IMR-90 (cell line): Measurements from ENCODE around the gene VDR. TPM values are rescaled to one million over a fixed set of nuclear protein-coding genes. Genes with fewer than 3 reads are reported as not detected.

Experiments
- ATAC-seq: fragments of 200-7000 bp; cut with Tn5 transposase; 2 replicates; pipeline ENCODE4 v1.9.1; 2020; ENCODE audit warnings: low read depth, mild to moderate bottlenecking, moderate library complexity
- BruUV-seq: library from RNA; stranded (reverse); fragments of 400-500 nt; replicated peaks from 2 replicates; lab custom pipeline; 2021; lab: Mats Ljungman, UMichigan
- CTCF ChIA-PET: fragments of 300-600 bp; formaldehyde crosslinking; extraction: SDS; loops from one replicate; lab custom pipeline; 2021; ENCODE audit warnings: antibody characterized with exemption; lab: Yijun Ruan, JAX
- POLR2A ChIA-PET: fragments of 300-600 bp; sonication (Branson Sonifier 250); formaldehyde crosslinking; loops from one replicate; lab custom pipeline; 2022; ENCODE audit warnings: antibody characterized with exemption; ENCODE audit not compliant: unreplicated experiment; lab: Charles Lee
- DNase-seq: peaks from one replicate; pipeline ENCODE4 v3.0.0; 2013
- H2AFZ ChIP-seq: replicated peaks from 2 replicates; pipeline ENCODE3; 2013; ENCODE audit warnings: low read length, mild to moderate bottlenecking; ENCODE audit not compliant: poor library complexity
- H2AK5ac ChIP-seq: 2 replicates; pipeline ENCODE4 v1.6.1; 2013; ENCODE audit warnings: low read depth, low read length, inconsistent platforms
- H2AK9ac ChIP-seq: replicated peaks from 2 replicates; pipeline ENCODE3; 2013; ENCODE audit warnings: mild to moderate bottlenecking, low read depth, low read length, moderate library complexity; ENCODE audit not compliant: poor library complexity
- H2BK120ac ChIP-seq: 2 replicates; pipeline ENCODE4 v1.6.1; 2013; ENCODE audit warnings: low read depth, low read length, inconsistent platforms
- H2BK15ac ChIP-seq: 3 replicates; pipeline ENCODE4 v1.6.1; 2013; ENCODE audit warnings: low read depth, low read length, inconsistent platforms
- H2BK20ac ChIP-seq: 2 replicates; pipeline ENCODE4 v1.6.1; 2013; ENCODE audit warnings: low read depth, mild to moderate bottlenecking, inconsistent platforms, low read length, moderate library complexity
- H2BK5ac ChIP-seq: 2 replicates; pipeline ENCODE4 v1.6.1; 2013; ENCODE audit warnings: mild to moderate bottlenecking, low read depth, low read length, inconsistent platforms; ENCODE audit not compliant: poor library complexity, severe bottlenecking
- H3K14ac ChIP-seq: replicated peaks from 2 replicates; pipeline ENCODE4 v1.6.1; 2013; ENCODE audit warnings: low read depth, low read length, inconsistent platforms
- H3K18ac ChIP-seq: 2 replicates; pipeline ENCODE4 v1.6.1; 2013; ENCODE audit warnings: low read depth, low read length, control low read depth
- H3K23ac ChIP-seq: 2 replicates; pipeline ENCODE4 v1.6.1; 2013; ENCODE audit warnings: low read depth, low read length, inconsistent platforms
- H3K27ac ChIP-seq: 2 replicates; pipeline ENCODE4 v1.5.1; 2013; ENCODE audit warnings: mild to moderate bottlenecking, control low read depth, low read length; ENCODE audit not compliant: insufficient read depth
- H3K27me3 ChIP-seq: 2 replicates; pipeline ENCODE4 v1.6.1; 2013; ENCODE audit warnings: low read length; ENCODE audit not compliant: control insufficient read depth, insufficient read depth
- H3K36me3 ChIP-seq: 2 replicates; pipeline ENCODE4 v1.6.1; 2013; ENCODE audit warnings: low read length, mixed read lengths; ENCODE audit not compliant: control insufficient read depth, insufficient read depth
- H3K4ac ChIP-seq: 2 replicates; pipeline ENCODE4 v1.6.1; 2013; ENCODE audit warnings: low read depth, low read length, inconsistent platforms
- H3K4me1 ChIP-seq: 2 replicates; pipeline ENCODE4 v1.6.1; 2013; ENCODE audit warnings: low read length, mixed read lengths; ENCODE audit not compliant: control insufficient read depth, insufficient read depth
- H3K4me2 ChIP-seq: 2 replicates; pipeline ENCODE4 v1.6.1; 2013; ENCODE audit warnings: low read depth, mild to moderate bottlenecking, control low read depth, low read length, moderate library complexity
- H3K4me3 ChIP-seq: 2 replicates; pipeline ENCODE4 v1.5.1; 2013; ENCODE audit warnings: low read depth, mild to moderate bottlenecking, control low read depth, low read length, moderate library complexity; ENCODE audit not compliant: insufficient read depth
- H3K56ac ChIP-seq: 2 replicates; pipeline ENCODE4 v1.6.1; 2013; ENCODE audit warnings: low read length, inconsistent platforms; ENCODE audit not compliant: insufficient read depth; ENCODE audit errors: extremely low read depth
- H3K79me1 ChIP-seq, 2 experiments: 2 replicates each; pipeline ENCODE4 v1.6.1; 2013; ENCODE audit warnings: low read length in 2 of 2, inconsistent platforms in 1 of 2, low read depth in 1 of 2
- H3K9ac ChIP-seq: 2 replicates; pipeline ENCODE4 v1.6.1; 2013; ENCODE audit warnings: low read depth, low read length, control low read depth
- H3K9me1 ChIP-seq: 2 replicates; pipeline ENCODE4 v1.6.1; 2013; ENCODE audit warnings: low read length, inconsistent platforms; ENCODE audit not compliant: insufficient read depth
- H3K9me3 ChIP-seq: 2 replicates; pipeline ENCODE4 v1.6.1; 2013; ENCODE audit warnings: low read length; ENCODE audit not compliant: control insufficient read depth, insufficient read depth
- H4K20me1 ChIP-seq: 2 replicates; pipeline ENCODE4 v1.6.1; 2013; ENCODE audit warnings: low read length, inconsistent platforms; ENCODE audit not compliant: insufficient read depth
- H4K5ac ChIP-seq: 2 replicates; pipeline ENCODE4 v1.6.1; 2013; ENCODE audit warnings: mild to moderate bottlenecking, low read depth, low read length, control low read depth
- H4K8ac ChIP-seq, 2 experiments: 2 replicates each; pipeline ENCODE4 v1.6.1; 2013; ENCODE audit warnings: low read depth in 2 of 2, low read length in 2 of 2, control low read depth in 1 of 2, inconsistent platforms in 1 of 2
- H4K91ac ChIP-seq: 2 replicates; pipeline ENCODE4 v1.6.1; 2013; ENCODE audit warnings: low read depth, low read length, inconsistent platforms; ENCODE audit not compliant: insufficient read depth
- CTCF ChIP-seq: conservative IDR thresholded peaks from 2 replicates; pipeline ENCODE4 v1.5.1; 2012; ENCODE audit warnings: mild to moderate bottlenecking, low read depth, low read length, improper control_type of control experiment
- FOS ChIP-seq: fragments of 150-350 bp; IDR thresholded peaks from 2 replicates; pipeline ENCODE4 v1.6.1; 2016; ENCODE audit warnings: low read depth, low read length
- MAFK ChIP-seq: IDR thresholded peaks from 2 replicates; pipeline ENCODE4 v1.6.1; 2012; ENCODE audit warnings: low read depth, low read length, improper control_type of control experiment
- MAZ ChIP-seq: IDR thresholded peaks from 2 replicates; pipeline ENCODE4 v1.6.1; 2012; ENCODE audit warnings: low read depth, mild to moderate bottlenecking, low read length, improper control_type of control experiment, moderate library complexity, borderline replicate concordance
- RCOR1 ChIP-seq: IDR thresholded peaks from 2 replicates; pipeline ENCODE4 v1.6.1; 2012; ENCODE audit warnings: mild to moderate bottlenecking, low read length, improper control_type of control experiment; ENCODE audit not compliant: insufficient replicate concordance
- RFX5 ChIP-seq: IDR thresholded peaks from 2 replicates; pipeline ENCODE4 v1.8.0; 2012; ENCODE audit warnings: low read depth, mild to moderate bottlenecking, low read length, moderate library complexity
- SMC3 ChIP-seq: fragments of 150-350 bp; IDR thresholded peaks from 2 replicates; pipeline ENCODE4 v1.6.1; 2016; ENCODE audit warnings: low read depth, mild to moderate bottlenecking, antibody characterized with exemption, low read length, moderate library complexity
- WGBS, 2 experiments: methylation state at CpG; one replicate each; pipeline versions ENCODE4 v1.1.5 to v1.1.7; 2013; ENCODE audit warnings: missing lambda C conversion rate in 2 of 2; ENCODE audit not compliant: insufficient read length in 1 of 2; ENCODE audit errors: extremely low coverage in 2 of 2; 5-methylcytosine and 5-hydroxymethylcytosine counted together
- dilution Hi-C: fragments of 300-500 bp; cut with HindIII; formaldehyde crosslinking; loops from one replicate; pipeline ENCODE4 v1.14.3; 2018; ENCODE audit warnings: low sequenced_read_pairs; ENCODE audit not compliant: unreplicated experiment
- in situ Hi-C: fragments of 300-500 bp; cut with MboI; formaldehyde crosslinking; loops from 3 replicates; pipeline ENCODE4 v1.14.3; 2019; ENCODE audit warnings: low sequenced_read_pairs, inconsistent platforms, mixed read lengths
- intact Hi-C: fragments of 100-400 bp; cut with micrococcal nuclease; formaldehyde crosslinking; loops from 2 replicates; pipeline ENCODE4 v1.10.0; 2022
- polyA plus RNA-seq, 3 experiments: library from polyadenylated mRNA; depleted of rRNA; stranded (reverse); fragments of >200 nt; gene quantifications; 2 replicates each; pipeline ENCODE4 v1.2.3, GENCODE V29; 2012; ENCODE audit warnings: low replicate concordance in 1 of 3
- total RNA-seq: library from RNA; depleted of rRNA; stranded (reverse); fragments of >200 nt; gene quantifications from 2 replicates; pipeline ENCODE4 v1.2.3, GENCODE V29; 2012

The VDR gene
- total and polyA plus RNA-seq, 2 of the 4 experiments (the other 2 are of a cell fraction), result 5.4 to 8.5 TPM

- H2BK20ac ChIP-seq, result no peak overlapping the region
- H3K27me3 ChIP-seq, result peaks cover 21% of the 10 kb centered on the region
- no peak overlapping the region for H3K4me3 ChIP-seq
- ChIA-PET POLR2A (no interaction called here), CTCF (no interaction called here)
- H2AFZ ChIP-seq, result no peak overlapping the region
- no peak overlapping the region for H3K9ac ChIP-seq
- in situ Hi-C loops, result no loop called here
- H4K5ac ChIP-seq, result no peak overlapping the region
- H3K9me1 ChIP-seq, result peaks cover 2% of the 10 kb centered on the region; the same call in 1 of the 2 replicates
- H3K27ac ChIP-seq, result no peak overlapping the region
- H3K79me1 ChIP-seq, result no peaks in the 10 kb centered on the region
- no peak overlapping the region for H3K4me2 ChIP-seq
- intact Hi-C loops, result no loop called here
- dilution Hi-C loops, result no loop called here
- H4K8ac ChIP-seq, result no peak overlapping the region
- TF ChIP-seq CTCF (no peak), MAFK (no peak), FOS (no peak), RFX5 (no peak), MAZ (no peak), SMC3 (no peak), RCOR1 (no peak)
- no peak overlapping the region for H2AK9ac ChIP-seq
- H3K4me1 ChIP-seq, result peaks cover 5% of the 10 kb centered on the region; the same call in 1 of the 2 replicates
- no peak overlapping the region for H3K4ac ChIP-seq
- H2BK120ac ChIP-seq, result no peak overlapping the region
- no peak overlapping the region for H3K18ac ChIP-seq
- H4K20me1 ChIP-seq, result no peaks in the 10 kb centered on the region
- H2BK15ac ChIP-seq, result no peak overlapping the region
- H2AK5ac ChIP-seq, result no peak overlapping the region
- 50% methylated on average over 2 of the region's 3 CpGs; no CpG with 5 or more reads in 1 of the 2 experiments for WGBS, 2 experiments
- no TSS peak for BruUV-seq
- H3K9me3 ChIP-seq, result peaks cover 2% of the 10 kb centered on the region; the same call in 1 of the 2 replicates
- ATAC-seq (no peak), DNase-seq (no peak)
- no peak overlapping the region for H3K56ac ChIP-seq
- H3K23ac ChIP-seq, result no peak overlapping the region
- H2BK5ac ChIP-seq, result no peak overlapping the region
- H3K14ac ChIP-seq, result no peak overlapping the region
- no peak overlapping the region for H4K91ac ChIP-seq
- H3K36me3 ChIP-seq, result no peaks in the 10 kb centered on the region
Observed at GRCh38 chr12:47913081-47913480, 8.3 kb upstream of the VDR start.
